Stimulated activated CD4-positive, alpha-beta T cell treated with anti-CD3 and anti-CD28 coated beads, Interleukin-4, amount 100 ng/mL, for 48 hours (primary cell): ENCODE data around the gene PRR30.
A peak's percentile ranks its signal among the peaks of the same experiment; 100 is the strongest.

Experiments used
- DNase-seq, 2 donors: peaks; one replicate each; pipeline ENCODE4 v3.0.0-alpha.2; 2020; ENCODE audit warnings: low read depth in 2 of 2

Gene PRR30

GRCh38 chr2:27097341-27097740, 41.9 kb downstream of the PRR30 start:
- DNase-seq = no peak

GRCh38 chr2:27096748-27097297, 42.4 kb downstream of the PRR30 start:
- no peak for DNase-seq

DNA sequence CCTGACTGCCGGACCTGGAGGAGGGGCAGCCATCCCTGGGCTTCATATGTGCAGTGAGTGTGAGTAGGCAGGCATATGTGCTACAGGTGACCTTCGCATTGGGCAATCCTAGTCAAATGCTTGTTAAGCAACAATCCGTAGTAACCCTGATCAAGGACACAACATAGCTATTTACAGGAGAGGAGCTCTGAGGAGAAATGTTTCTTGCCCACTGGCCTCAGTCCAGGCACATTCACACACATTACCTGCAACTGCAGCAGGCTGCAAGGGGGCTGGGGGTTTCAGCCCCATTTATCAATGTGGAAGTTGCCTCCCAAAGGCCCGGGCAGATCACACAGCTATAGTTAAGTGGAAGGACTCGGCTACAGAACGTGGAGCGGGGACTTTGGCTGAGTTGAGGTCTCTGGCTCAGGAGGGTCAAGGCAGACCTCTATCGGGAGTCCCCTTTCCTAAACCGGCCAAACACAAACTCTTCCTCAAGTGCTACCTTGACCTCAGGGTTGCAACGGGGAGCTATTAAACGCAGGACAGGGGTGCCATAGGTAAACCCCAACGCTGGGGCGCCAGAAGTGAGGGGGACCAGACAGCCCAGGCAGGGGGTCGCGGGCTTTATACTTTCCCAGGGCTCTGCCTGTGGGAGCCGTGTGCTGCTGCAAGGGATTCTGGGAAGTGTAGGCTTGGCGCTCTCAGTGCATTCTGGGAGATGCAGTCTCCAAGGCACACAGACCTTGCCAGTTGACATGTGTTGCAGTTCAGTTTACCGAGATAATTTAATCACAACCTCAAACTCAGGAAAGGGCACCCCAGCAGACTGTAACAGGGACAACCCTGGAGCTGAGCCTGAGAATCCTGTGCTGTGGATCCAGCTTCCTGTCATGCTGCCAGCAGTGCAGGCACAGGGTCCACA, 43.2 kb downstream of the PRR30 start:
- peak; percentile 19 to 29 for DNase-seq

DNA sequence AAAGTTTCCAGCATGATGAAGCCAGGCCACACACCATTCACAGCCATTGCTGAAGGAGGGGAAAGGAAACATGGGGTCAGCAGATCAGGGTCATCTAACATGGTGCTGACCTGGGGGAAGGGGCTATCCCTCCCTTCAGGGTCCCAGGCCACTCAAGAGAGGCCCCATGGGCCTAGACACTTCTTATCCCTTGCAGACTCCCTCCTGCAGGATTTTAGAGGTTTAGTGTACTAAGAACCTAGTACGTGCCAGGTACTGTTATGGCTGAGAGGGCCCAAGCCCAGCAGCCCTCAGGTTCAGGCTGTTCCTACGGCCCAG, 43.8 kb downstream of the PRR30 start:
- DNase-seq = no peak

GRCh38 chr2:27094353-27094984, 44.7 kb downstream of the PRR30 start:
- no peak for DNase-seq

DNA sequence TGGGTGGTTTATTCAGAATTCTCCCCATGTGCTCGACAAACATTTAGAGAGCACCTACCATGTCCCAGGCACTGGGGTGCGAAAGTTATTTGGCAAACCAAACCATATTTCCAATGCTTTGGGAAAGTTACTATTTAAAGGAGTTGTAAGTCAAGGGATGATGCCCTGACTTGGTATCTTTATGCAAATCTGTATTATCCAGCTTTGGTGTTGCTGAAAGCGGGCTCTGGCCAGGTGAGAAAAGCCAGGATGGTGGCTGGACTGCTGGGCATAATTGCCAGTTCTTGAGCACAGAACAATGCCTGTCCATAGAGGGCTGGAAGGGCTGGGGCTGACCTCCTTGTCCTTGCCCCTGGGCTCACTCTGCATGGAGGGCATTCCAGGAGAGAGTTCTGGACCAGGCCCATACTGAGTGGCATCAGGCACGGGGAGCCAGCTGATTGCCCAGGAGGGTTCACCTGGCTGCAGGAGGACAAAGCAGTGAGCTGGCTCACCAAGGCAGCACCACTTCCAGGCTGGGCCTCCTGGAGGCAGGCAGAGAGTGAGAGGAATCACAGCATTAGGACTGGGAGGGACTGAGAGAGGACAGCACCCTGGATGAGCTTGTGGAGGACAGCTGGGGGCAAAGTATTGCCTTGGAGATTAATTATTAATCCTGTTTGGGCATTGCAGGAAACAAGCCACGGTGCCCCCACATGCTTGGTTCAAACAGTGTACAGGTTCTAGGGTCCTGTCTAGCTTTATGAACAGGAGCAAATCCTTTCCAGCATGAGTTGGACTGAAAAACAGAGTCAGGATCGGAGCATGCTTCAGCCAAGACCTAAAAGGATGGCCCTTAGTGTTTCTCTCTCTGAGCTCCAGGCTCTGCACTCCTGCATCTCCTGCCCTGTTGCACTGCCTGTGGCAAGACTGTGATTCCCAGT, 45.5 kb downstream of the PRR30 start:
- no peak for DNase-seq

DNA sequence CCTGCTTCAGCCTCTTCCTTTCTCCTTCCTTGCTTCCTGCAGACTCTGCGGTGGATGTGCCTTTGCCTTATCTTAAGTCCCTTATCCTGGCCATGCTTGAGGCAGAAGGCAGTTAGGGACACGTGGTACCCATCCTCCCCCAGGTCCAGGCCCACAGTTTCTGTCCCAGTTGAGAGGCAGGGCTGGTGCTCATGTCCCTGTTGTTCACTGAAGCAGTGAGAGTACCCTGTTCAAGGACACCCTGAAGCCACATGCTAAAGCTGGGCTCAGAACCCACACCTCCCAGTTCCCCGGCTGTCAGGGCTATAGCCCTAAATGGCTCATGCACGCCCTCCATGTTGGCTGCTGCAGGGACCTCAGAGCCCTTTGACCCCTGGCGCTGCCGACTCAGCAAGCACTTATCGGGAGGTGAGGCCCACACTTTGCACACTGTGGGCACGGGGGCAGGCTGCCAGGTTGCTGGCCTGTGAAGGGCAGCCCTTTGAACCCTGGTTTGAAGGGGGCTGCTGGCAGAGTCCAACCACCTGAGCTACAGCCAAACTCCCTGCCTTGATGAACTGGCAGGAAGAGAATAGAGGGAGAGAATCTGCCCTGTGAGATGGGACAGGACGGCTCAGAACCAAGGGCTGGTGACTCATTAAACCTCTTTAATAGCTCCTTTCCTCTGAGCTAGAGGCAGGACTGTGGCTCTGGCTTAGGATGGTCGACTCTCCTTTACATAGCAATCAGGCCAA, 46.3 kb downstream of the PRR30 start:
- no peak for DNase-seq

DNA sequence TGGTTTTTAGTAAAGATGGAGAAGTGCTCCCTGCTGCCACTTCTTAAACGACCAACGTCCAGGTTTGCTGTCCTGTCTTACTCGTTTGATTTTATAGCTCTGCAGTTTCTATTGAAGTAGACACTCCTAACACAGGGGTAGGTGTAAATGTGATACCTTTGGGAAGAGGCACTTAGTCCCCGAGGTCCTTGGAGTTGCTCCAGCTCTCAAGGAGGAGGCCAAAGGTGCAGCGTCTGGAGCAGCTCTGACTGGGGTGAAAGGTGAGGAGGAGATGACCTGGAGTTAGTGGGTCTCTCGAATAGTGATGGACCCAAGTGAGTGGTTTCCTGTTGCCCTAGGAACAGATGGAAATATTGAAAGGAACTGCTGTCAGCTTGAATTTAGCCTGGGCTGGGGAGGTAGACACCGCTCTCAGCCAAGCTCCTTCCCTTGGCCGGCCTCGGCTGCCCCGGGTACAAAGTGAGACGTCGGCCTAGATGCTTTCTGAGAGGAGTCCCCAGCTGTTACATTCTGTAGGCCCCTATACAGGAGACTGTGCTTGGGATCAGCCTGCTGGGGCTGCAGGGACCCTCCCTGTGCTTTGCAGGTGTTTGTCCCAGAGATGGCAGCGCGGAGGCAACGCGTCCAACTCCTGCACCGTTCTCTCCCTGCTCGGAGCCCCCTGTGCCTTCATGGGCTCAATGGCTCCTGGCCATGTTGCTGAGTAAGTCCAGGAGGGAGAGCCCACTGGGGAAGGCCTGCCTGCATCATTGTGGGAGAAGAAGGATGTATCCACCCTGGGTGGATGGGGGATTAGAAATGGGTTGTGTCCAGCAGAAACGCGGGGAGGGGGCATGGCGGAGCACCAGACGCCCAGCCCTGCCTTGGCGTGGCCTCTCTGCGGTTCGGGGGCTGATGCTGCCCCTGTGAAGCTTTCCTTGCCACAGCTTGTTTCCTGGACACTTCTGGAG, 47.2 kb downstream of the PRR30 start:
- no peak for DNase-seq

DNA sequence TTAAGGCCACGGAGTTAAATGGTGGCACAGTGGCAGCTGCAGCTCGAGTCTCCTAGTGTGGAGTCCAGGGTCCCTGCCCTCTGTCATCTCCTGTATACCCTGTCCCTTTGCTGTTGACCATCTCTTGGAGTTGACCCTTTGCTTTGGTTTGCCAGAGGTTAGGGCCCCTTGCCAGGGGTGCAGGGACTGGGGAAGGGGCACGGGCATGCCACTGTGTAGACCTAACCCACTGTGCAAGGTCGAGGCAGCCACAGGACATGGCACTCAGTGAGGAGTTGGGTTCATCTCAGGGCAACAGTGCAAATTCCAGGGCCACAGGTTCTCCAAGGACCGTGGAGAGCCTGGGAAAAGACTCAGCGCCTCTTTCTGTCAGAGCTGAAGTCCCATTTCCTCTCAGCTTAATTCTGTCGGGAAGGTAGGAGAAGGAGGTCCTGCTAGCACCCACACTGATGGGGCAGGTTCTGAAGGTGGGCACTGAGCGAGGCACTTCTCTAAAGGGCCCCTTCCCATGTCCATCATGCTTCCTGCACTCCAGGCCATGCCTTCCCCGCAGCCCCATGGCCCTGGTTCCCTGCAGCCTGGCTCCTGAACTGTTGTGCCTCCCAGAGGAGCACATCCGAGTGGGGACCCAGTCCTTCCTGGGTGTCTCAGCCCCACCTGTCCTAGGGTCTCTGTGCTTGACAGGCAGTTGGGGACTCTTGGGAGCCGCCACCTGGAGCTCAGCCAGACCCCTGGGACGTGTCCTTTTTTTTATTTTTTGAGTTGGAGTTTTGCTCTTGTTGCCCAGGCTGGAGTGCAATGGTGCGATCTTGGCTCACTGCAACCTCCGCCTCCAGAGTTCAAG, 49.9 kb downstream of the PRR30 start:
- no peak for DNase-seq

DNA sequence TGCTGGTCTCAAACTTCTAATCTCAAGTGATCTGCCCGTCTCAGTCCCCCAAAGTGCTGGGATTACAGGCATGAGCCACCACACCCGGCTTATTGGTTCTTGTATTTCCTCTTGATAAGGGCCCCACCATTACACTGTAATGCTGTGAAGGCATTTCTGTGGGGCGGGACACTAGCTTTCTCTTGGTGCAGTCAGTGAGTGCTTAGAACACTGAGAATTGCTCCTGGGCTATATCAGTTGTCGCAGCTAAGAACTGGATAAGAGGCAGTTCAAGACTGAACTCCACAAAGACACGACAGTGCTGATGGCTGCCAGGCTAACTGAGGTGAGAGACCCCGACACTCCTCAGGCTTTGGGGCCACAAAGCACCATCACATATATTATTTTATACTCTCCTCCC, 50.6 kb downstream of the PRR30 start:
- no peak for DNase-seq

GRCh38 chr2:27087823-27088410, 51.3 kb downstream of the PRR30 start:
- DNase-seq = no peak
